GM12878 (cell line): ENCODE results near the gene SLX4IP. TPM values are rescaled to one million over a fixed set of nuclear protein-coding genes. Genes with fewer than 3 reads are reported as not detected.

Source experiments
- ATAC-seq: fragments of 200-7000 bp; cut with Tn5 transposase; 3 replicates; pipeline ENCODE4 v1.9.1; 2020; ENCODE audit warnings: mild to moderate bottlenecking, moderate library complexity
- BruUV-seq: library from RNA; stranded (reverse); fragments of 400-500 nt; replicated peaks from 2 replicates; lab custom pipeline; 2021; lab: Mats Ljungman, UMichigan
- CTCF ChIA-PET: fragments of 300-600 bp; sonication (Branson Sonifier 250); formaldehyde crosslinking; extraction: SDS; loops from one replicate; lab custom pipeline; 2021; ENCODE audit warnings: inconsistent platforms; lab: Yijun Ruan, JAX
- POLR2A ChIA-PET: fragments of 350-600 bp; formaldehyde crosslinking; extraction: SDS; loops from one replicate; lab custom pipeline; 2021; ENCODE audit warnings: inconsistent platforms; lab: Charles Lee
- RAD21 ChIA-PET: fragments of 300-600 bp; sonication (Branson Sonifier 250); formaldehyde crosslinking; loops from one replicate; lab custom pipeline; 2023; ENCODE audit warnings: antibody characterized with exemption; ENCODE audit not compliant: unreplicated experiment; lab: Charles Lee
- SMC1A ChIA-PET: fragments of 300-600 bp; sonication (Branson Sonifier 250); formaldehyde crosslinking; loops from one replicate; lab custom pipeline; 2023; ENCODE audit not compliant: unreplicated experiment, uncharacterized antibody; lab: Charles Lee
- DNase-seq: peaks from one replicate; pipeline ENCODE4 v3.0.0-alpha.2; 2011; ENCODE audit warnings: low read depth, low spot score
- FAIRE-seq: peaks from 3 replicates; lab custom pipeline; 2011; peaks lifted over from hg19 to GRCh38; lab: Jason Lieb, UNC
- H2AFZ ChIP-seq: 2 replicates; pipeline ENCODE4 v1.6.0; 2011; ENCODE audit warnings: low read depth, low read length, control low read depth; ENCODE audit not compliant: control insufficient read depth
- H3K27ac ChIP-seq: 2 replicates; pipeline ENCODE4 v1.5.1; 2011; ENCODE audit warnings: control low read depth; ENCODE audit not compliant: control insufficient read depth, insufficient read depth
- H3K27me3 ChIP-seq, 2 experiments: replicated peaks in 1 of 2; 2 replicates each; pipeline versions ENCODE4 v1.6.0 to v1.6.1; 2011; ENCODE audit warnings: low read length in 1 of 2; ENCODE audit not compliant: control insufficient read depth in 2 of 2, insufficient read depth in 2 of 2
- H3K36me3 ChIP-seq, 2 experiments: 2 replicates each; pipeline ENCODE4 v1.5.1; 2011; ENCODE audit warnings: low read length in 1 of 2; ENCODE audit not compliant: control insufficient read depth in 2 of 2, insufficient read depth in 2 of 2
- H3K4me1 ChIP-seq: 2 replicates; pipeline ENCODE4 v1.6.1; 2011; ENCODE audit warnings: mild to moderate bottlenecking, low read length, moderate library complexity, mixed read lengths; ENCODE audit not compliant: control insufficient read depth, insufficient read depth
- H3K4me2 ChIP-seq: 2 replicates; pipeline ENCODE4 v1.6.0; 2011; ENCODE audit warnings: control low read depth; ENCODE audit not compliant: control insufficient read depth, insufficient read depth
- H3K4me3 ChIP-seq: fragments of 200-600 bp; sonication (generic); 2 replicates; pipeline ENCODE4 v1.5.1; 2016
- H3K79me2 ChIP-seq: 2 replicates; pipeline ENCODE4 v1.6.0; 2011; ENCODE audit warnings: low read length; ENCODE audit not compliant: control insufficient read depth, insufficient read depth
- H3K9ac ChIP-seq: 2 replicates; pipeline ENCODE4 v1.8.0; 2011; ENCODE audit warnings: low read length, control low read depth, mixed read lengths; ENCODE audit not compliant: control insufficient read depth, insufficient read depth
- H3K9me3 ChIP-seq: replicated peaks from 3 replicates; pipeline ENCODE4 v1.5.1; 2011; ENCODE audit warnings: mild to moderate bottlenecking, low read length; ENCODE audit not compliant: control insufficient read depth, insufficient read depth
- H4K20me1 ChIP-seq: 2 replicates; pipeline ENCODE4 v1.6.0; 2011; ENCODE audit not compliant: control insufficient read depth, insufficient read depth
- BACH1 ChIP-seq: fragments of 450-650 bp; IDR thresholded peaks from 2 replicates; pipeline ENCODE4 v1.6.1; 2017; ENCODE audit warnings: mild to moderate bottlenecking, borderline replicate concordance
- BCL11A ChIP-seq: IDR thresholded peaks from 2 replicates; pipeline ENCODE4 v1.6.1; 2011; ENCODE audit warnings: low read depth, low read length
- LARP7 ChIP-seq: fragments of 450-650 bp; IDR thresholded peaks from 2 replicates; pipeline ENCODE4 v1.6.1; 2017; ENCODE audit warnings: mild to moderate bottlenecking
- MTA3 ChIP-seq: IDR thresholded peaks from 2 replicates; pipeline ENCODE4 v1.6.1; 2012; ENCODE audit warnings: low read length, inconsistent platforms, borderline replicate concordance
- MXI1 ChIP-seq: fragments of 150-350 bp; IDR thresholded peaks from 2 replicates; pipeline ENCODE4 v1.6.1; 2011; ENCODE audit warnings: low read depth, mild to moderate bottlenecking, inconsistent platforms, low read length, improper control_type of control experiment
- NFYB ChIP-seq: IDR thresholded peaks from 2 replicates; pipeline ENCODE4 v1.6.1; 2011; ENCODE audit warnings: low read depth, mild to moderate bottlenecking, low read length, improper control_type of control experiment, moderate library complexity; ENCODE audit not compliant: insufficient read depth
- NR2C2 ChIP-seq: IDR thresholded peaks from 2 replicates; pipeline ENCODE4 v1.6.1; 2011; ENCODE audit warnings: borderline replicate concordance, low read depth; ENCODE audit not compliant: control insufficient read depth, insufficient read length
- POLR2A ChIP-seq: IDR thresholded peaks from 2 replicates; pipeline ENCODE4 v1.6.1; 2011; ENCODE audit warnings: low read depth, mild to moderate bottlenecking, low read length
- POU2F2 ChIP-seq: IDR thresholded peaks from 3 replicates; pipeline ENCODE4 v1.6.1; 2011; ENCODE audit warnings: low read depth, mild to moderate bottlenecking, low read length, borderline replicate concordance
- RB1 ChIP-seq: fragments of 450-650 bp; formaldehyde crosslinking; IDR thresholded peaks from 2 replicates; pipeline ENCODE4 v1.6.1; 2017; ENCODE audit warnings: mild to moderate bottlenecking, borderline replicate concordance
- SREBF2 ChIP-seq: IDR thresholded peaks from 2 replicates; pipeline ENCODE4 v1.6.1; 2012; ENCODE audit warnings: mild to moderate bottlenecking, low read length
- YY1 ChIP-seq: IDR thresholded peaks from 2 replicates; pipeline ENCODE4 v1.6.1; 2011; ENCODE audit warnings: low read depth, mild to moderate bottlenecking, low read length
- ZNF217 ChIP-seq: fragments of 450-650 bp; IDR thresholded peaks from 2 replicates; pipeline ENCODE4 v1.6.1; 2017; ENCODE audit warnings: antibody characterized with exemption, mild to moderate bottlenecking
- WGBS: methylation state at CpG from one replicate; pipeline ENCODE4 v1.1.6; 2016; ENCODE audit warnings: low lambda C conversion rate; ENCODE audit not compliant: insufficient replicate concordance, insufficient coverage; ENCODE audit errors: missing lambda C conversion rate; 5-methylcytosine and 5-hydroxymethylcytosine counted together
- in situ Hi-C: fragments of 300-500 bp; cut with MboI; formaldehyde crosslinking; loops from 9 replicates; pipeline ENCODE4 v1.14.3; 2018; ENCODE audit warnings: mixed read lengths
- intact Hi-C: fragments of 100-400 bp; cut with micrococcal nuclease; formaldehyde crosslinking; loops from one replicate; pipeline ENCODE4 v1.14.2; 2022; ENCODE audit not compliant: unreplicated experiment
- polyA plus RNA-seq, 11 experiments: library from polyadenylated mRNA; depleted of rRNA in 4 of 11; unstranded in 6 of 11; stranded (reverse) in 5 of 11; fragments of >200 nt; fragmentation: Nextera tagmentation in 4 of 11; fragmentation: Illumina TruSeq in 1 of 11; extraction: Ambion mirVana in 4 of 11; extraction: Trizol in 1 of 11; gene quantifications; 1 replicate in 1 of 11; 2 replicates in 10 of 11; pipeline versions ENCODE4 v1.2.1 to v1.2.3, GENCODE V29; 2011 to 2016; ENCODE audit warnings: inconsistent platforms in 2 of 11, missing spikeins in 2 of 11, low read depth in 1 of 11
- total RNA-seq, 4 experiments: library from RNA; depleted of rRNA in 3 of 4; stranded (reverse); fragments of >200 nt in 3 of 4; fragmentation: Illumina TruSeq in 1 of 4; extraction: Trizol in 1 of 4; gene quantifications; 2 replicates each; pipeline versions ENCODE4 v1.2.1 to v1.2.3, GENCODE V29; 2013 to 2021
- TF ChIP-seq, protein P1 (sequence below): IDR thresholded peaks from 2 replicates; pipeline ENCODE4 v1.6.1; 2011; ENCODE audit warnings: low read depth, low read length, improper control_type of control experiment, borderline replicate concordance

The SLX4IP gene
- total and polyA plus RNA-seq, 10 of the 15 experiments (the other 5 are each of a cell fraction or from before 2014, with no cell fraction given), result 2.2 to 11.0 (median 6.3) TPM

- 48% methylated on average over 11 of the region's 11 CpGs for WGBS
- Histone ChIP-seq H3K79me2 (no peaks in the 10 kb centered on the region), H3K4me2 (no peak overlapping the region), H4K20me1 (no peaks in the 10 kb centered on the region), H3K36me3 (peaks cover 9 to 10% of the 10 kb centered on the region in 2 experiments; a peak in 3 of 4 replicates), H3K27ac (no peak overlapping the region), H3K9me3 (no peaks in the 10 kb centered on the region), H3K27me3 (no peaks in the 10 kb centered on the region), H3K4me1 (peaks cover 14% of the 10 kb centered on the region), H3K9ac (no peak overlapping the region), H3K4me3 (no peak overlapping the region), H2AFZ (no peak overlapping the region)
- in situ Hi-C loops (no loop called here), intact Hi-C loops (loop anchor here (5.0 to 10.0 kb wide), 2 partner anchors 96 to 673 kb away; no protein-coding TSS in a partner anchor)
- no peak for TF ChIP-seq NFYB
- no peak for TF ChIP-seq YY1
- TF ChIP-seq LARP7, result no peak
- no peak for TF ChIP-seq BCL11A
- TF ChIP-seq BACH1, result no peak
- TF ChIP-seq MTA3, result no peak
- no peak for TF ChIP-seq NR2C2
- no peak for TF ChIP-seq MXI1
- TF ChIP-seq POU2F2, result no peak
- no peak for TF ChIP-seq SREBF2
- TF ChIP-seq ZNF217, result no peak
- no peak for TF ChIP-seq RB1
- TF ChIP-seq, protein P1, sequence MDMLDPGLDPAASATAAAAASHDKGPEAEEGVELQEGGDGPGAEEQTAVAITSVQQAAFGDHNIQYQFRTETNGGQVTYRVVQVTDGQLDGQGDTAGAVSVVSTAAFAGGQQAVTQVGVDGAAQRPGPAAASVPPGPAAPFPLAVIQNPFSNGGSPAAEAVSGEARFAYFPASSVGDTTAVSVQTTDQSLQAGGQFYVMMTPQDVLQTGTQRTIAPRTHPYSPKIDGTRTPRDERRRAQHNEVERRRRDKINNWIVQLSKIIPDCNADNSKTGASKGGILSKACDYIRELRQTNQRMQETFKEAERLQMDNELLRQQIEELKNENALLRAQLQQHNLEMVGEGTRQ, result no peak
- no peak for TF ChIP-seq POLR2A
- RAD21 ChIA-PET, result no interaction called here
- SMC1A ChIA-PET, result interaction anchor here (1.1 to 3.2 kb wide), 2 partner anchors 23 to 69 kb away, joined by 3 to 15 read pairs; no protein-coding TSS in a partner anchor
- BruUV-seq, result no TSS peak
- POLR2A ChIA-PET, result no interaction called here
- DNase-seq (no peak), FAIRE-seq (no peak), ATAC-seq (no peak)
- CTCF ChIA-PET, result interaction anchor here (1.2 to 1.3 kb wide), 2 partner anchors 22 to 546 kb away, joined by 3 to 4 read pairs; no protein-coding TSS in a partner anchor
Observed at GRCh38 chr20:10647909-10648308, 212.8 kb downstream of the SLX4IP start.
